Measurements from ENCODE around the gene NPNT. TPM values are rescaled to one million over a fixed set of nuclear protein-coding genes. Genes with fewer than 3 reads are reported as not detected.
"Not testable (repeated sequence)": the region's sequence is repeated elsewhere in the genome, so short reads cannot be mapped to it uniquely, and the experiment has no call there.

Gene NPNT
- 31.0 TPM for total RNA-seq

DNA sequence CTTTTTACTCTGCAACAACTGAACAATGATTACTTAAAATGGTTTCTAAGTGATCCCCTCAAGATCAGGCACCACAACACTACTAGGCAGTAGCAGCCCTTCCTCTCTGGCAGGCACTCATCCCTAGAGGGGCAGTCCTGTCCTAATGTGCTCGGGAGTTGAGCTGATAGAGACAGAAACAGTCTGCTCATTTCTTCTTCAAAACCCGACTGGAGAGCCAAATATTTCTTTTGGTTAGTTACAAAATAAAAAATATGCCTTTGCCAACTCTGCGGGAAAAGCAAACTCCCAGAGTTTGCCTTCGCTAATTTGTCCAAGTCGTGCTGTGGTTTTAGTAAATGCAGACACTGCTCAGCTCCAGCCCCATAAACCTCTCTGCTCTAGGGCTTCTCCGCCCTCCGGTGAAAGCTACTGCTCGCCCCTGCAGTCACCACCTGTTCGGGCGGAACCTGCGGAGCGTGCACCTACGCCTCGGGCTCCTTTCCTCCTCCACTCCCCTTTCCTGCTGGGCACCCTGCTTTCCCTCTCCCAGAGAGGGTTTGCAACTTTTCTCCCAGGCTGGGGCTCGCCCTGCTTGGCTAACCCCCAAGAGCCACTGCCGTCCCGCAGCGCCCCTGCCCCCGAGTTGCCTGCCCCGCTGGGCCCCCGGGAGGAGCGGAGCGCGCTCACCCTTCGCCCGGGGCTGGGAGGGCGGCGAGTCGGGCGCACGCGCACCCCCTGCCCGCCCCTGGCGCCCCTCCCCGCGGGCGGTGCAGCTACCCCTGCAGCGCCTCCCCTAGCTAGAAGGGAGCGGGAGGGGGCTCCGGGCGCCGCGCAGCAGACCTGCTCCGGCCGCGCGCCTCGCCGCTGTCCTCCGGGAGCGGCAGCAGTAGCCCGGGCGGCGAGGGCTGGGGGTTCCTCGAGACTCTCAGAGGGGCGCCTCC, at the start of gene NPNT:
Gene NPNT, plus strand, starts transcription at position 812 of the 923 bp plus-strand sequence. CDS start 182 bp downstream, outside the sequence.
- DNase-seq, result no peak

DNA sequence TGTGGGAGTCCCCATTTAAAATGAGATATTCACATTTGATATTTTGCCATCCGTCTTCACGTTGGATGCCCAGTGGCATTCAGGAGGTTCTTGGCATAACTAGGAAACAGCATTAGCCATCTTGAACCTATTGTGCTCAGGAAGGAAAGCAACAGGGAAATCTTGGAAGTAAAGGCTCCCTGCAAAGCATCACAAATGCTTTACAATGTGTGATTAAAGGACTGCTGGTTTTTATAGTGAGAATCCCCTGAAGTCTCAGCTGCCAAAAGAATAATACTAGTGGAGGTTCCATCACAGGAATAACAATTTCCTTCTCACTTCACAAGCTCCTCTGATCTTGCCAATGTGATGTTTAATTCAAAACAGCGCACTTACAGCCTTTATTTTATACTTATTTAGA, 49.7 kb upstream of the NPNT start:
- DNase-seq, result no peak

DNA sequence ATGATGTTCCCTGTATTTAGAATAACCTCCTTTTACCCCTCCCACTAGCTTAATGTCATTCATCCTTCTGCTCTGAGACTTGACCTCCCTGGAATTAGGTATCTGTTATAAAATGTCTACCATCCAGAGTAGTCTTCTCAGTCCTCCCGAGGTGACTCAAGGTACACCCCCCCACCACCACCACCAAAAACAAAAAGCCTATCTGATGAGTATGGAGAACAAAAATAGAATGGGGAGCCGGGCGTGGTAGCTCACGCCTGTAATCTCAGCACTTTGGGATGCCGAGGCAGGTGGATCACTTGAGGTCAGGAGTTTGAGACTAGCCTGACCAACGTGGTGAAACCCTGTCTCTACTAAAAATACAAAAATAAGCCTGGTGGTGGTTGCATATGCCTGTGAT, 46.9 kb upstream of the NPNT start:
- DNase-seq, result not testable (repeated sequence)

- no peak for DNase-seq
These were observed 44.1 kb upstream of the NPNT start for GRCh38 chr4:105851196-105851595.

DNA sequence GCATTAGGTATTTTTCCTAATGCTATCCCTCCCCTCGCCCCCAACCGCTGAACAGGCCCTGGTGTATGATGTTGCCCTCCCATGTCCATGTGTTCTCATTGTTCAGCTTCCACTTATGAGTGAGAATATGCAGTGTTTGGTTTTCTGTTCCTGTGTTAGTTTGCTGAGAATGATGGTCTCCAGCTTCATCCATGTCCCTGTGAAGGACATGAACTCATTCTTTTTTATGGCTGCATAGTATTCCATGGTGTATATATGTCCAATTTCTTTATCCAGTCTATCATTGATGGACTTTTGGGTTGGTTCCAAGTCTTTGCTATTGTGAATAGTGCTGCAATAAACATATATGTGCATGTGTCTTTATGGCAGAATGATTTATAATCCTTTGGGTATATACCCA, 43.0 kb upstream of the NPNT start:
- DNase-seq, result not testable (repeated sequence)

DNA sequence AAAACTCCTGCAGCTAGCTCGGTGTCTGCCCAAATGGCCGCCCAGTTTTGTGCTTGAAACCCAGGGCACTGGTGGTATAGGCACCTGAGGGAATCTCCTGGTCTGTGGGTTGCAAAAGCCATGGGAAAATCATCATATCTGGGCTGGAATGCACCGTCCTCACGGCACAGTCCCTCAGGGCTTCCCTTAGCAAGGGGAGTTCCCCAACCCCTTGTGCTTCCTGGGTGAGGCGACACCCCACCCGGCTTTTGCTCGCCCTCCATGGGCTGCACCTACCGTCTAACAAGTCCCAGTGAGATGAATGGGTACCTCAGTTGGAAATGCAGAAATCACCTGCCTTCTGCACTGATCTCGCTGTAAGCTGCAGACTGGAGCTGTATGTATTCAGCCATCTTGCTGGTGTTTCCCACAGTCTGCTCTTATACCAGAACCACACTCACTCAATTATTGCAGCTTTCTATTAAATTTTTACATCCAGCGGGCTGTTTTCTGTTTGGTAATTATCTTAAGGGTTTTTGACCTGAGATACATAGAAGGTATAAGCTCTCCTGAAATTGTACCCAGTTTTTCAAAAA, 36.7 kb upstream of the NPNT start:
- DNase-seq, result no peak

DNA sequence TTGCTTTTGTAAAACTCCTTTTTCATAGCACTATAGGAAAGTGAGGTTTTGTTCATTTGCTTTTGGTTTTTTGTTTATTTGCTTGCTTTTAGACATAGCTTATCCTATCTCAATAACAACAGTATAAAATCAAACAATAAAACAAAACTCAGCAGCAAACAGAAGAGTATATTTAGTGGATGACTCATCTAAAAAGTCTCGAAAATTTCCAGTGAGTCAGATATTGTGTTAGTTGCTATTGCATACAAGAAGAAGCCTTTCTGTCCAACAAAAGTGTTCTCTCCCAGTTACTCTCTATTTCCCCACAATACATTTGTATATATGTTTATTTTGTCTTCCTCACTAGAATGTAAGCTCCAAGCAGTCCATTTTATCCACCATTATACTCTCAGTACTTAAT, 36.0 kb upstream of the NPNT start:
- no peak for DNase-seq

DNA sequence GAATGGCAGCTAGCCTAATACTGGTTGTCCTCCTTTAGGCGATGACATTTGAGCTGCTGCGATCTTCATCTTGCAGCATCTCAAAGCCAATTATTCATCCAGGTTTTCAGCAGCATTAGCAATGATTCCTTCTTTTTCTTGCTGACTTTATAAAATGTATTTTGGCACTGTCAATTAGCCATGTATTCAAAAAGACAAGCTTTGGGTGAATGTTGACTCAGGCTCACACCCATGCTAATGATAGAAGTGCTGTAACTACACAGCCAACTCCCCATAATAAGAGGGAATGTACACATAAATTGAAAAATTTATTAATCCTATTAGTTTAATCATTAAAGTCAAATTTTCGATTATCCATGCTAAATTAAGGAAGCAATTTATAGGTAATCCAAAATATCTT, 24.3 kb upstream of the NPNT start:
- DNase-seq, result no peak

DNA sequence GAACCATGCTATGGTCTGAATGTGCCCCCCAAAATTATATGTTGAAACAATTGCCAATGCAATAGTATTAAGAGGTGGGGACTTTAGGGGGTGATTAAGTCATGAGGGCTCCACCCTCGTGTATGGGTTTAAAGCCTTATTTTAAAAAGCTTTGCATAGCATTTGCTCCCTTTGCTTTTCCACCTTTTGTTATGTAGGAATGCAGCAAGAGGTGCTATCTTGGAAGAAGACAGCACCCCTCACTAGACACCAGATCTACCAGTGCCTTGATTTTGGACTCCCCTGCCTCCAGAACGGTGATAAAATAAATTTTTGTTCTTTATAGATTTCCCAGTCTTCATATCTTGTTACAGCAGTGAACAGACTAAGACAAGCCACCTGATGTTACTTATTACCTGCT, 23.3 kb upstream of the NPNT start:
- DNase-seq, result no peak

DNA sequence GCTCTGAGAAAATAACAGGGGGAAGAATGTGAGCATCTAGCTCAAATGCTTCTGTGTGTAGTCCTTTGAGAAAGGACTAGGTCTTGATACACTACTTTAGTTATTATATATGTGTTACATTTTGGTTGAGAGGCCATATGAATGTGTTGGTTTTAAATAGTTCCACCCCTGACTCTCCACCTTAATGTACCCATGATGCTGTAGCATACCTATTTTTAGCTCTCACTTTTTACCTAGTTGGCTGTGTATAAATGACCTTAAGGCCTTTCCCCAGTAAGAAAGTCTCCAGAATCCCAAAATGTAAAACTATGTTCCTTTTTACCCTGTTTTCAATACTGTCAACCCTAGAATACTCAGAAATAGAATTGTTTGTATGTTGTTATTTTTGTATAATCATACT, 20.0 kb upstream of the NPNT start:
- no peak for DNase-seq

DNA sequence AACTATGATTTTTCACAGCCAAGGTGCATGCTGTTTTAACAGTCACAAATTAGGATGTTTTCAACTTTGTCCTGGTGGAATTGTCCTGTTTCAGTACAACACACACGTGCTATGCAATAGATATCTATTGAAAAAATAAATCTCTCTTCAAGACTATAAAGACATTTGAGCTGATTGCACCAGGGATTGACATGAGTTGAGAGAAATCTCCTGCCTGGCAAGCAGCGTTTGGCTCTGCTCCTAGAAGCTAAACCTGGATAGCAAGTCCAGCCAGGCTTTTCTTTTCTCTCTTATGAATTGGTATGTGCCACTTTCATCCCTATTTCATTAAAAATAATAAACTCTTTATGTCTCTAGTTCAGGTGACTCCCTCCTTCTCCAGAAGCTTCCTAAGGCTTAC, 16.6 kb upstream of the NPNT start:
- DNase-seq, result no peak

DNA sequence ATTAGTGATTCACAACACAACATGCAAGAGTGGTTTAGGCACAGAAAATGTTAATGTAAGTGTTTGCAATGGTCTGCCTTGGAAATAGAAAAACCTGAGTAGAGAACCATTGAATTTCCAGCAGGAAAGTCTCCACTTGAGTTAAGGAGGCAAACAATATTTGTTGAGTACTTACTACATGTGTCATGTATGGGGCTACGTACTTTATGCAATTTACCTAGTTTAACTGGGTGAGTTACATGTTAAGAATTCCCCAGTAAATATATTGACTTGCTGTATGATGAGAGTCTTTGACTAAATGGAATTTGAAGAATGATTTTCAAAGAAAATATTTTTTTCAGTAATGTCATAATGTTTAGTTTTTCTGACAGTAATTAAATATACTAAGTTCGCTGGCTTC, 7.8 kb upstream of the NPNT start:
- no peak for DNase-seq

DNA sequence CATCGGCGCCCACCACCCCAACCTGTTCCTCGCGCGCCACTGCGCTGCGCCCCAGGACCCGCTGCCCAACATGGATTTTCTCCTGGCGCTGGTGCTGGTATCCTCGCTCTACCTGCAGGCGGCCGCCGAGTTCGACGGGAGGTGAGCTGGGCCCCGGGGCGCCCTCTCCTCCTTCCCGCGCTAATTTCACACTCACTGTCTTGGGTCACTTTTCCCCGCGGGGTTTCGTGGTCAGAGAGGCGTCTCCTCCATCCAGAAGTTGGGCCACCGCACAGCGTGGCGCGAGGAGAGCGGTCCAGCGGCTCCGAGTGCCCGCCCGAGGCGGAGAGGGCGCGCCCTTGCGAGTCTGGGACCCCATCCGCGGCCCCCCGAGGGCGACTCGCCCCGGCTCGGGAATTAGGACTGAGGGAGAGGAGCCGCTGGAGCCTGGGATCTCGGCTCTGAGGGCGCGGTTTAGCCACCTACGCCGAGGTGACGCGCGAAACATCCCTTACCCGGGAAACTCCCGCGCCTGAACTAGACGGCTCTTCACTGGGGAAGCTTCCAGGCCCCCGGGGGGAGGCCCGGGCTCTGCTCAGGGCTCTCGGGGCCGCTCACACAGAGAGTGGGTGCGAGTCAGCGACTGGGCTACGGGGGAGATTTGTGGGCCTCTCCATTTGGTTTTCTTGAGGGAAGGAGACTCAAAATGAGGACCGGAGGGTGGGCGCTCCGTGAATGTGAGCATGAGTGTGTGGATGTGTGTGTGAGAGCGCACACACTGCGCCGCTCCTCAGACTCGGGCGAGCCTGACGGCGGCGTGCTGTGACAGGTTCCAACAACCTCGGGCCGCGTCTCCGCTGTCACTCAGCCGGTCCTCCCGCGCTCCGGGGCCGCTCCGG, 551 bp downstream of the NPNT start:
- DNase-seq, result no peak

- DNase-seq, result no peak
These were observed 1.2 kb downstream of the NPNT start for GRCh38 chr4:105896461-105896942.

GRCh38 chr4:105896984-105897775, 1.9 kb downstream of the NPNT start:
- DNase-seq, result no peak

DNA sequence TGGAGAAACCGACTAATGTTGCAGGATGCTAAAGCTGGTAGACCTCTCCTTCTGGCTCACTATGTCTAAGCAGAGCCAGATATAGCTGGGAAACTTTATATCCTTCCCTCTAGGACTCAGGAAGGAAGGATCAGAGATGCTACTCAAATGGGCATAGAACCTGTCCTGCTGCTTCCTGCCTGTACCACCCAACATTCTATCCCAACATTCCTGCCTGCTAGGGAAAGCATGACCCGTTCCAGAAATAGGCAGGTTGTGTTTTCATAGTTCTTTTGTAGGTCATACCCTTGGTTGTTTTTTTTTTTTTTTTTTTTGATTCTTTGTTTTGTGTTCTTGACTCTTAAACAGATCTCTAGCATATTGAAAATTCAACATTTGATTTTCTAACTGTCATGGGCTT, 5.3 kb downstream of the NPNT start:
- no peak for DNase-seq

DNA sequence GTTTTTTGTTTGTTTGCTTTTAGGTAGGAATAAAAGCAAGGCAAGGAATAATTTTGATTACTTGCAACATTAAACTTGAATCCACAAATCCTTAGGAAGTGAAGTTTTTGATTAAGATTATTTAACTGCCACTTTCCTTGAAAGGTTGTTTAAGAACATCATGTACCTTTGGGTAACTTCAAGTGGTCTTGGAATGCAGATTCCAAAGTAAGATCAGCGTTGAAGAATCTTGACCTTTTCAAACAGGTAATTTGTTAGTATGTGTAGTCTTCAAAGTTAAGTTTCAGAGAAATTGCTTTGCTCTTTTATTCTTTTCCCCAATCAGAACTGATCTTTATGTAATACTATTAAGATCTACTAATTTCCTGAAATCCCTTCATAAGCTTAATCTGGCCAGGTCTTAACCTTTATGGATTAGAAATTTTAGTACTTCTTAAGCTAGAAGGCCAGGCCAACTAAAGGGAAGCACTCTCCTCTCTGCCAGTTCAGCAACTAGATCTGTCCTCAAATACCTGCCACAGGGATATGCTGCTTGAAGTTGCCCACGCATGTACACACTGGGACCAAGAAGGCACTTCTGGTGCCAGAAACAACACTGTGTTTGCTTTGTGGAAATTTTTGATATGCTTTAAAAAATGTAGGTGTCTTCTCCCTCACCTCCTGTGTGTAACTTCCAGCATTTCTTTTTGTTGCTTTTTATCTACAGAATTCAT, 7.4 kb downstream of the NPNT start:
- no peak for DNase-seq

GRCh38 chr4:105909787-105910281, 14.6 kb downstream of the NPNT start:
- no peak for DNase-seq

DNA sequence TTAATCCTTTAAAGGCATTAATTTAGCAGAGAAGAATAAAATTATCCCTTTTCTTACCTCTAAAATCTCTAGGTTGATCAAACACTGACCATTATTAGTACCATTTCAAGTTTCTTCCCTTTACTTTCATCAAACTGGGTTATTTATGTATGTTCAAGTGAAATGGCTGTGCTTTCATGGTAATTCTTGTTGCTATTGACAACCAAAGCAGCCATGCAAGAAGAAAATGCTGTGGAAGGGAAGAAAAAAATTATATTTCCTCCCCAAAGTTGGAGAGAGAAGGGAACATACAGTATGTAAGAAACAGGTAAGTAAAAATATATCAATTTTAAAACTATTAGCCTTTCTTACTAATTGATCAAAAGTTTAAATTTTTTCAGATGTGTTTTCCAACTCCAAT, 16.2 kb downstream of the NPNT start:
- DNase-seq, result no peak

DNA sequence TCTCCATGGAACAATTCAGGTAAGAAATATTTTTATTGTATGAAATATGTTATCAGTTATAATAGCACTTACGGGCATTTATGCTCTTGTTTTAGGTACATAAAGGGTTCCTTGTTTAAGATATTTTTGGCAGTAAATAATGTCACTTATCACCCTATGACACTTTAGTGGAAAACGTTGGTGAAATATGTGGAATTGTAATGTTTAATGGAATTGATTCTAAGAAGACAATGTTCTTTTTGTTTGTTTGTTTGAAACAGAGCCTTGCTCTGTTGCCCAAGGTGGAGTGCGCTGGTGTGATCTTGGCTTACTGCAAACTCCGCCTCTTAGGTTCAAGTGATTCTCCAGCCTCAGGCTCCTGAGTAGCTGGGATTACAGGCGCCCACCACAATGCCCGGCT, 17.4 kb downstream of the NPNT start:
- DNase-seq, result no peak

DNA sequence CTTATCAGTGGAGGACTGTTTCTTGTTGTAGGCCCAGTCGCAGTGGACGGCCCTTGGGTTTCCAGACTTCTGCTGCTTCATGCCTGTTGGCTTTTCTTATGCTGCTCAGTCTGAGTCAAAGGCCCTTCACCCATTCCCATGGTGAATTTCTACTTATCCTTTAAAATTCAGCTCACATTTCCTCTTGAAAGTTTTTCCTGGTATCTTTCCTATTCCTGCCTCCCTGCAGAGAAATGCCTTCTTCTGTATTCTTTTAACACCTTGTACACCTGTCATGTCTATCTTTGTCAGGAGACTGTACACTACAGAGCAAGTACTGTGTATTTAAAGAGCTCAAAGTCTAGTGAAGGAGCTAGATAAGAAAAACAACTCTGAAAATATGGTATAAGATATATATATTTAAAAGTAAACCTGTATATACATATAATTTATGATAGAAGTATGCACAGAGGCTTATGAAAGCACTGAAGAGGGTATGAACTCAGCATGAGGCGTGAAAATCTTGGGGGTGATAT, 22.0 kb downstream of the NPNT start:
- no peak for DNase-seq

All from occipital lobe (tissue), 2 donors.